KMS-11 (cell line): Measurements from ENCODE around the gene ZKSCAN8.

Experiments
- H2AFZ ChIP-seq: fragments of 200-600 bp; sonication (generic); 2 replicates; pipeline ENCODE4 v1.6.1; 2016; ENCODE audit warnings: antibody characterized with exemption, mixed run types, low read depth
- H3K27ac ChIP-seq: fragments of 200-600 bp; sonication (generic); 2 replicates; pipeline ENCODE4 v1.6.1; 2016; ENCODE audit warnings: mild to moderate bottlenecking, mixed run types
- H3K27me3 ChIP-seq: fragments of 200-600 bp; sonication (generic); 2 replicates; pipeline ENCODE4 v1.6.1; 2017; ENCODE audit warnings: mild to moderate bottlenecking, low read depth, mixed run types, moderate library complexity; ENCODE audit not compliant: insufficient read depth
- H3K36me3 ChIP-seq: fragments of 200-600 bp; sonication (generic); 2 replicates; pipeline ENCODE4 v1.6.1; 2017; ENCODE audit warnings: mild to moderate bottlenecking, mixed run types; ENCODE audit not compliant: insufficient read depth
- H3K4me1 ChIP-seq: fragments of 200-600 bp; sonication (generic); 2 replicates; pipeline ENCODE4 v1.6.1; 2016; ENCODE audit warnings: mild to moderate bottlenecking, low read depth, mixed run types; ENCODE audit not compliant: poor library complexity, severe bottlenecking
- H3K4me2 ChIP-seq: fragments of 200-600 bp; sonication (generic); 2 replicates; pipeline ENCODE4 v1.7.0; 2016; ENCODE audit warnings: mild to moderate bottlenecking, mixed run types
- H3K4me3 ChIP-seq: fragments of 200-600 bp; sonication (generic); IDR thresholded peaks from 2 replicates; pipeline ENCODE4 v1.6.1; 2017; ENCODE audit warnings: low read depth, low read length, mixed read lengths; ENCODE audit not compliant: insufficient read depth
- H3K79me2 ChIP-seq: fragments of 200-600 bp; sonication (generic); 2 replicates; pipeline ENCODE4 v1.6.1; 2016; ENCODE audit warnings: low read depth, mixed run types; ENCODE audit not compliant: insufficient read depth
- H3K9ac ChIP-seq: fragments of 200-600 bp; sonication (generic); 2 replicates; pipeline ENCODE4 v1.6.1; 2016; ENCODE audit warnings: mild to moderate bottlenecking, mixed run types
- H4K20me1 ChIP-seq: fragments of 200-600 bp; sonication (generic); 2 replicates; pipeline ENCODE4 v1.6.1; 2016; ENCODE audit warnings: mild to moderate bottlenecking, mixed run types; ENCODE audit not compliant: insufficient read depth
- TF ChIP-seq, protein P1 (sequence below): fragments of 200-600 bp; sonication (generic); conservative IDR thresholded peaks from 2 replicates; pipeline ENCODE4 v1.6.1; 2017; ENCODE audit warnings: low read depth, mild to moderate bottlenecking, antibody characterized with exemption, low read length, moderate library complexity, mixed read lengths

Gene ZKSCAN8

DNA sequence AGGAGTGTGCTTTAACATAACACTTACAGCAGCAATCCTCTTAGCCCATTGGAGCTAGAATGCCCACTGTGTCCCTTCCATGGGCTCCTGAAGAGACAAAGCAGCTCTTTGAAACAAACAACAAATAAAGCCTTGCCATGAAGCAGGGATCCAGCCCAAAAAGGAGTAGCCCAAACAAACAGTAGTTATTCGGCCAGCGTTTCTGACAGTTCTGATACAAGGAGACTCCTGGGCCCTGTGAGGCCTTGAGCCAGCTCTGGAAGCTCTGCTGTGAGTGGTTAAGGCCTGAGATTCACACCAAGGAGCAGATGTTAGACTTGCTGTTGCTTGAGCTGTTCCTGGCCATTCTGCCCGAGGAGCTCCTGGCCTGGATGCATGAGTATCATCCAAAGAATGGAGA, 34.2 kb upstream of the ZKSCAN8 start:
- peaks cover 16% of the 10 kb centered on the region for H3K4me1 ChIP-seq

DNA sequence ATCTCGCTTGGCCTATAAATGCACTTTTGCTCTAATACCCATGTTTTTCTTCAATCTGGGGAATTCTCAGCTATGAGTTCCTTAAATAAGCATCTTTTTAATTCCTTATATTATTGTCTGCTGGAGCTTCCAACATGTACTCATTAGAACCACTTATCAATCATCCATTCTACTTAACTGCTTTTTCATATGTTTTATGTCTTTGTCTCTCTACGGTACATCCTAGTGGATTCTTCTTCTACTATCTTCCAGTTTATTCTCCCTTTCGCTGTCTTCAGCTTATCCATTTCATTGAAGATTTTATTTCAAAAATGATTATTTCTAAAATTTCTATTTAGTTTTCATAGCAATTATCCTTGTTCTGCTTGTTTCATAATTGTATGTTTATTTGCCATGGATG, 29.7 kb upstream of the ZKSCAN8 start:
- H3K4me1 ChIP-seq, result no peaks in the 10 kb centered on the region
- H3K9ac ChIP-seq, result no peak overlapping the region
- no peaks in the 10 kb centered on the region for H3K36me3 ChIP-seq
- no peaks in the 10 kb centered on the region for H4K20me1 ChIP-seq
- TF ChIP-seq, protein P1, sequence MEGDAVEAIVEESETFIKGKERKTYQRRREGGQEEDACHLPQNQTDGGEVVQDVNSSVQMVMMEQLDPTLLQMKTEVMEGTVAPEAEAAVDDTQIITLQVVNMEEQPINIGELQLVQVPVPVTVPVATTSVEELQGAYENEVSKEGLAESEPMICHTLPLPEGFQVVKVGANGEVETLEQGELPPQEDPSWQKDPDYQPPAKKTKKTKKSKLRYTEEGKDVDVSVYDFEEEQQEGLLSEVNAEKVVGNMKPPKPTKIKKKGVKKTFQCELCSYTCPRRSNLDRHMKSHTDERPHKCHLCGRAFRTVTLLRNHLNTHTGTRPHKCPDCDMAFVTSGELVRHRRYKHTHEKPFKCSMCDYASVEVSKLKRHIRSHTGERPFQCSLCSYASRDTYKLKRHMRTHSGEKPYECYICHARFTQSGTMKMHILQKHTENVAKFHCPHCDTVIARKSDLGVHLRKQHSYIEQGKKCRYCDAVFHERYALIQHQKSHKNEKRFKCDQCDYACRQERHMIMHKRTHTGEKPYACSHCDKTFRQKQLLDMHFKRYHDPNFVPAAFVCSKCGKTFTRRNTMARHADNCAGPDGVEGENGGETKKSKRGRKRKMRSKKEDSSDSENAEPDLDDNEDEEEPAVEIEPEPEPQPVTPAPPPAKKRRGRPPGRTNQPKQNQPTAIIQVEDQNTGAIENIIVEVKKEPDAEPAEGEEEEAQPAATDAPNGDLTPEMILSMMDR, result no peak
- H2AFZ ChIP-seq, result no peak overlapping the region
- H3K27me3 ChIP-seq, result no peaks in the 10 kb centered on the region
- no peaks in the 10 kb centered on the region for H3K79me2 ChIP-seq
- H3K4me3 ChIP-seq, result no peak overlapping the region
- no peak overlapping the region for H3K27ac ChIP-seq
- H3K4me2 ChIP-seq, result no peak overlapping the region

More for the DNA sequence above, 34.2 kb upstream of the ZKSCAN8 start:
- H3K9ac ChIP-seq, result no peak overlapping the region
- no peak overlapping the region for H3K27ac ChIP-seq
- H3K36me3 ChIP-seq, result no peaks in the 10 kb centered on the region
- H3K27me3 ChIP-seq, result no peaks in the 10 kb centered on the region
- no peak overlapping the region for H3K4me2 ChIP-seq
- H4K20me1 ChIP-seq, result no peaks in the 10 kb centered on the region
- TF ChIP-seq, protein P1, result no peak
- H2AFZ ChIP-seq, result no peak overlapping the region
- no peaks in the 10 kb centered on the region for H3K79me2 ChIP-seq
- H3K4me3 ChIP-seq, result no peak overlapping the region

DNA sequence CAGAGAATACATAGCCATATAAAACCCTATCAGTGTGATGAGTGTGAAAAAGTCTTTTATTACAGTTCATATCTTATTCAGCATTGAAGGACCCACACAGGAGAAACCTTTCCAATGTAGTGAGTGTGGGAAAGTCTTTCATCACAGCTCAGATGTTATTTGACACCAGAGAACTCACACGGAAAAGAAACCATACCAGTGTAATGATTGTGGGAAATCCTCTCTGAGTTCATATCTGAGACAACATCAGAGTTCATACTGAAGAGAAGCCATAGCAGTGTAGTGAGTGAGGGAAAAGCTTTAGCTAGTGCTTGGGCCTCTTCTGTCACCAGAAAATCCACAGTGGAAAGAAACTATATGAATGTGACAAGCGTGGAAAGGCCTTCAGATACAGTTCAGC, 25.9 kb upstream of the ZKSCAN8 start:
- Histone ChIP-seq H3K4me2 (no peak overlapping the region), H3K9ac (no peak overlapping the region), H3K79me2 (no peaks in the 10 kb centered on the region), H3K4me1 (no peaks in the 10 kb centered on the region), H3K27ac (no peak overlapping the region), H4K20me1 (no peaks in the 10 kb centered on the region), H2AFZ (no peak overlapping the region), H3K4me3 (no peak overlapping the region), H3K36me3 (no peaks in the 10 kb centered on the region), H3K27me3 (no peaks in the 10 kb centered on the region)
- TF ChIP-seq, protein P1, result no peak

DNA sequence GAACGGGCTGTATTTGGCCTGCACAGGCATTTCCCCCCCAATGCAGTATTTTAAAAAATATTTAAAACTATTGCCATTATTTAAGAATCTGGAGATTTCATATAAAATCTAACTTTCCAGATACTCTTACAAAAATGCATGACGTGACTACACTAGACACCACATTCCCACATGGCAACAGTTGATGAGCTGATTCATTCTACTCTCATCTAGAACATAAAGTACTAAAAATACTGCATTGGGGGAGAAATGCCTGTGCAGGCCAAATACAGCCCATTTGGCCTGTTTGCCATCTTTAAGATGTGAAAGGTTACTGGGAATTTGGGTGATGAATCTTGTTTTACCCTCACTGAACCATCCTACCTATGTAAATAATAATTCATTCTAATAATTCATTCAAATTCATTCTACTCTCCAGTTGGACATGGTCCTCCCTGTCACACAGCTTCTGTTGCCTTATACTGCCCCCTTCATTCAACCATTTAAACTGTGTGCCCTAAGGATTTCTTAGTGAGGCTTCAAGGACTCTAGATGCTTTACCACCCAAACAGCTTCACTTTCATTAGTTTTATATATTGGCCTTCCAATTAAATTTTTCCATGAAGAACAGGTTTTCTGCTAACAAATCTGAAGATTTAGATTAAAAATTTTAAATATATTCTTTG, 24.2 kb upstream of the ZKSCAN8 start:
- TF ChIP-seq, protein P1, result no peak
- H2AFZ ChIP-seq, result no peak overlapping the region
- no peak overlapping the region for H3K9ac ChIP-seq
- no peak overlapping the region for H3K4me3 ChIP-seq
- no peaks in the 10 kb centered on the region for H3K79me2 ChIP-seq
- no peak overlapping the region for H3K27ac ChIP-seq
- no peaks in the 10 kb centered on the region for H4K20me1 ChIP-seq
- no peaks in the 10 kb centered on the region for H3K36me3 ChIP-seq
- H3K4me1 ChIP-seq, result no peaks in the 10 kb centered on the region
- H3K4me2 ChIP-seq, result no peak overlapping the region
- H3K27me3 ChIP-seq, result no peaks in the 10 kb centered on the region
